Measurements from ENCODE around the gene NCAPD3.

The NCAPD3 gene

GRCh38 chr11:134143801-134144200 lies 80.0 kb downstream of the NCAPD3 start:
- H2AFZ ChIP-seq (ENCODE audit: low read depth, low read length): no peak overlapping the region
- H3K27me3 ChIP-seq (ENCODE audit: insufficient read depth, low read length): no peaks in the 10 kb centered on the region
- peaks cover 8% of the 10 kb centered on the region for H3K4me1 ChIP-seq (ENCODE audit: insufficient read depth, low read length)
- H3K4me3 ChIP-seq (ENCODE audit: low read length): no peak overlapping the region
- H3K9me3 ChIP-seq (ENCODE audit: low read length): no peaks in the 10 kb centered on the region
- H3K36me3 ChIP-seq (ENCODE audit: insufficient read depth, low read length): peaks cover 78% of the 10 kb centered on the region

- Histone ChIP-seq H3K27me3 (ENCODE audit: insufficient read depth, low read length) (no peaks in the 10 kb centered on the region), H3K9me3 (ENCODE audit: low read length) (no peaks in the 10 kb centered on the region), H2AFZ (ENCODE audit: low read depth, low read length) (no peak overlapping the region), H3K36me3 (ENCODE audit: insufficient read depth, low read length) (peaks cover 67% of the 10 kb centered on the region), H3K4me1 (ENCODE audit: insufficient read depth, low read length) (peaks cover 8% of the 10 kb centered on the region), H3K4me3 (ENCODE audit: low read length) (no peak overlapping the region)
Measured at GRCh38 chr11:134142536-134142935, 81.2 kb downstream of the NCAPD3 start.

DNA sequence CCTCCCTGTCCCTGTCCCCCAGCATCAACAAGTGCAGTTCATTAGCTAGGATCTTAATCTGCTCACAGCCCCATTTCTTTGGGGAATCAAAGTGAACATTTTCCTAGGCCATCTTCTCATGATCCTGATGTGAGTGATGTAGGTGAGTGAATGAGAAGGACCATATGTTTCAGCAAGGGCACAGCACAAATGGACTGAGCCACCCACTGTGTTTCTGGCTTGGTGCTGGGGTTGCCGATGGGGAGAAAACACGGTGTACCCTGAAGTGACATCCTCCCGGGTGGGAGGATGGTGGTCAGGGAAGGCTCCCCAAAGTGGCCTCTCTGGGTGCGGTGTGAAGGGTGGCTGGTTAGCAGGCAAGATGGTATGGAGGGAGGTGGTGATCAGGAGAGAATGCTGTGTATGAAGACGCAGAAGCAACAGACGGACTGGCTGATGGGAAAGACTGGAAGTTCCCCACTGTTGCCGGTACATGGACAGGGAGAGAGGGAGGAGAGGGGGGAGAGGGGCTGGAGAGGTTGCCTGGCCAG lies 82.7 kb downstream of the NCAPD3 start:
- Histone ChIP-seq H2AFZ (ENCODE audit: low read depth, low read length) (no peak overlapping the region), H3K36me3 (ENCODE audit: insufficient read depth, low read length) (peaks cover 57% of the 10 kb centered on the region), H3K4me3 (ENCODE audit: low read length) (no peak overlapping the region), H3K4me1 (ENCODE audit: insufficient read depth, low read length) (peaks cover 8% of the 10 kb centered on the region), H3K27me3 (ENCODE audit: insufficient read depth, low read length) (no peaks in the 10 kb centered on the region), H3K9me3 (ENCODE audit: low read length) (no peaks in the 10 kb centered on the region)

- Histone ChIP-seq H3K27me3 (ENCODE audit: insufficient read depth, low read length) (no peaks in the 10 kb centered on the region), H3K4me3 (ENCODE audit: low read length) (no peak overlapping the region), H3K36me3 (ENCODE audit: insufficient read depth, low read length) (peaks cover 45% of the 10 kb centered on the region), H2AFZ (ENCODE audit: low read depth, low read length) (no peak overlapping the region), H3K9me3 (ENCODE audit: low read length) (no peaks in the 10 kb centered on the region), H3K4me1 (ENCODE audit: insufficient read depth, low read length) (peaks cover 8% of the 10 kb centered on the region)
Measured at GRCh38 chr11:134139873-134140331, 83.9 kb downstream of the NCAPD3 start.

GRCh38 chr11:134139303-134139872 lies 84.4 kb downstream of the NCAPD3 start:
- H2AFZ ChIP-seq (ENCODE audit: low read depth, low read length): no peak overlapping the region
- H3K4me3 ChIP-seq (ENCODE audit: low read length): no peak overlapping the region
- peaks cover 40% of the 10 kb centered on the region for H3K36me3 ChIP-seq (ENCODE audit: insufficient read depth, low read length)
- peaks cover 8% of the 10 kb centered on the region for H3K4me1 ChIP-seq (ENCODE audit: insufficient read depth, low read length)
- no peaks in the 10 kb centered on the region for H3K27me3 ChIP-seq (ENCODE audit: insufficient read depth, low read length)
- no peaks in the 10 kb centered on the region for H3K9me3 ChIP-seq (ENCODE audit: low read length)

DNA sequence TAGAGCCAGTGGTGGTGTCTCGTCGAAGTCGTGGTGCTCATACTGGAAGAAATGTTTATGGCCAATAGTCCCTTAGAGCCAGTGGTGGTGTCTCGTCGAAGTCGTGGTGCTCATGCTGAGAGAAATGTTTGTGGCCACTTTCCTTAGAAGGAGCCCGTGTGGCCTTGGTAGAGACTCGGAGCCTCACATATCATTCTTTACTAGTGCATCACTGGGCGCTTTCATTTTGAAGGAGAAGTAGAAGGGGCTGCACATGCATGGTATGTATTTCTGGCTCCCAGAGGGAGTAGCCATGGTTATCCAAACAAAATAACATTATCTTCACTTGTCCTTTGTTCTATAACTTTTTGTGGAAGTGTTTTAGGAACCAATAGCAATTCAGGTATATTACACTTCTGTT lies 85.4 kb downstream of the NCAPD3 start:
- Histone ChIP-seq H3K9me3 (ENCODE audit: low read length) (no peaks in the 10 kb centered on the region), H3K4me3 (ENCODE audit: low read length) (no peak overlapping the region), H2AFZ (ENCODE audit: low read depth, low read length) (no peak overlapping the region), H3K4me1 (ENCODE audit: insufficient read depth, low read length) (peaks cover 8% of the 10 kb centered on the region), H3K27me3 (ENCODE audit: insufficient read depth, low read length) (no peaks in the 10 kb centered on the region), H3K36me3 (ENCODE audit: insufficient read depth, low read length) (peaks cover 30% of the 10 kb centered on the region)

DNA sequence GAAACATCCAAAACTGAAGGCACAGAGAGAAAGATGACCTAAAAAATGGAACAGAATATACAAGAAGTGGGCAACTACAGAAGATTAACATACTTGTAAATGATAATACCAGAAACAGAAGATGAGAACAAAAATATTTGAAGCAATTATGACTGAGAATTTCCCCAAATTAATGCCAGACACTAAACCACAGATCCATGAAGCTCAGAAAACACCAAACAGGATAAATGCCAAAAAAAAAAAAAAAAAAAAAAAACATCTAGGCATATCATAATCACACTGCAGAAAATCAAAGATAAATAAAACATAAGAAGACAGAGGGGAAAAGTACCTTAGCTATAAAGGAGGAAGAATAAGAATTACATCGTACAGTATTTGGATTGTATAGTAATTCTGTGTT lies 89.6 kb downstream of the NCAPD3 start:
- no peak overlapping the region for H3K4me3 ChIP-seq (ENCODE audit: low read length)
- H3K36me3 ChIP-seq (ENCODE audit: insufficient read depth, low read length): no peaks in the 10 kb centered on the region
- no peaks in the 10 kb centered on the region for H3K27me3 ChIP-seq (ENCODE audit: insufficient read depth, low read length)
- H3K4me1 ChIP-seq (ENCODE audit: insufficient read depth, low read length): peaks cover 3% of the 10 kb centered on the region
- H2AFZ ChIP-seq (ENCODE audit: low read depth, low read length): no peak overlapping the region
- H3K9me3 ChIP-seq (ENCODE audit: low read length): peaks cover 4% of the 10 kb centered on the region

GRCh38 chr11:134132808-134133207 lies 91.0 kb downstream of the NCAPD3 start:
- H2AFZ ChIP-seq (ENCODE audit: low read depth, low read length): no peak overlapping the region
- peaks cover 4% of the 10 kb centered on the region for H3K9me3 ChIP-seq (ENCODE audit: low read length)
- H3K36me3 ChIP-seq (ENCODE audit: insufficient read depth, low read length): no peaks in the 10 kb centered on the region

DNA sequence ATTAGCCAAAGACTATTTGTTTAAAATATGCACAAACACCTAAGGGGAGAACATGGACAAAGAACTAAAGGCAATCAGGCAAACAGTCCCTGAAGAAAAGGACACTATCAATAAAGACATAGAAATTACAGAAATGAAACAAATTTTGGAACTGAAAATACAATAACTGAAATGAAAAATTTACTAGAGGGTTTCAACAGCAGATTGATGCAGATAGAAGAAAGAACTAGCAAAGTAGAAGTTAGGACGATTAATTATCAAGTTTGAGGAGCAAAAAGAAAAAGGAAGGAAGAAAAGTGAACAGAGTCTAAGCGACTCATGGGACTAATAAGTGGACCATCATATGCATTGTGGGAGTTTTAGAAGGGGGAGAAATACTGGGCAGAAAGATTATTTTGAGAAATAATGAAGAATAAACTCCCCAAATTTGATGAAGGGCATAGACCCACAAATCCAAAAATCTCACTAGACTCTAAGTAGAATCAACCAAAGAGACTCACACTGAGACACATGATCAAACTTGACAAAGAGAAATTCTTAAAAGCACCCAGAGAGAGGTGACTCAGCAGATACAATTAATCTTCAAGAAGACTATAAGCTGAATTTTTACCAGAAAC lies 92.0 kb downstream of the NCAPD3 start:
- H3K4me3 ChIP-seq (ENCODE audit: low read length): no peak overlapping the region
- H3K27me3 ChIP-seq (ENCODE audit: insufficient read depth, low read length): no peaks in the 10 kb centered on the region
- peaks cover 4% of the 10 kb centered on the region for H3K9me3 ChIP-seq (ENCODE audit: low read length)
- H2AFZ ChIP-seq (ENCODE audit: low read depth, low read length): no peak overlapping the region
- H3K4me1 ChIP-seq (ENCODE audit: insufficient read depth, low read length): peaks cover 5% of the 10 kb centered on the region
- H3K36me3 ChIP-seq (ENCODE audit: insufficient read depth, low read length): peaks cover 4% of the 10 kb centered on the region

More at GRCh38 chr11:134132808-134133207, 91.0 kb downstream of the NCAPD3 start:
- no peaks in the 10 kb centered on the region for H3K4me1 ChIP-seq (ENCODE audit: insufficient read depth, low read length)
- H3K27me3 ChIP-seq (ENCODE audit: insufficient read depth, low read length): no peaks in the 10 kb centered on the region
- H3K4me3 ChIP-seq (ENCODE audit: low read length): no peak overlapping the region

DNA sequence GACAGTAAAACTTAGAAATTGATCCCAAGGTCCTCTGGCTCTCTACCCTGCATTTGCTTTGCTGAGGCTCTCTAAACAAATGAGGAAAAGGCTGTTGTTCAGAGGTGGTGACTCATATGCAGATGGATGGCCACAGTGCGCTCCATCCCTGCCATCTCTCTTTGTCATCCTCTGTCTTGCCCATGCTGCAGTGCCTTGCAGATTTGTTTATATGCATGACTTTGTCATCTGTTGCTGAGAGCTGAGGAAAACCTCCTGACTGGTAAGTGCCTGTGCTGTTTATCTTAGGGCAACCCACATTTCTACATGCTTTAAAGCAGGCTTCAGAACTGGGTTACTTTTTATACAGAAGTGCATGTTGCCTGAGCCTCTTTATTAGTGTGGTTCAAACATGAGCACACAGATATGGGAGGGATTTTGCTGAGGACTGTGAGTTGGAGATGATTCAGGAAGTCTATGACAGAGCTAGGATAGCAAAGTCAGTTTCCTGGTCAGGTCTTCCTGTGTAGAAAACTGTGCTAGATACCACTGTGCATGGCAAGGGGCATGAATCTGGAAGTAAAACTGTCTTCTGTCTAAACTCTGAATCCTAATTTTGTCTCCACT lies 97.4 kb downstream of the NCAPD3 start:
- Histone ChIP-seq H3K4me3 (ENCODE audit: low read length) (no peak overlapping the region), H3K36me3 (ENCODE audit: insufficient read depth, low read length) (peaks cover 7% of the 10 kb centered on the region), H3K9me3 (ENCODE audit: low read length) (peaks cover 4% of the 10 kb centered on the region), H2AFZ (ENCODE audit: low read depth, low read length) (no peak overlapping the region), H3K27me3 (ENCODE audit: insufficient read depth, low read length) (no peaks in the 10 kb centered on the region), H3K4me1 (ENCODE audit: insufficient read depth, low read length) (peaks cover 36% of the 10 kb centered on the region)

DNA sequence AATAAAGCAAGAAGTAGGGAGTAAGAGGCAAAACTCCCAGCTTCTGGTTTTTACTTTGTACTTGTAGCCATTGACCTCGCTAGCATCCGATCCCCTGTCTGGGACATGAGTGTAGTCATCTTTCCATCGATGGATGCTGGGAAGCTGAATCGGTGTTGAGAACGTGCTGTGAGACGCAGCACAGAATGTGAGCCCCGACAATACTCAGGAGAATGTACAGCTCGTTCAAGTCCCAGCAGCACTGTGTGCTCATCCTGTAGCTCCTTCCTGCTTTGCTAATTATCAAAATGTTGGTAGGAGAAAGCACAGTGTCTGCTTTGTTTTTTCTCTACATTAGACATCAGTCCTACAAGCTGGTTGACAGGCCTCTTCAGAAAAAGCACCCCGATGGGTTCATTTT lies 98.3 kb downstream of the NCAPD3 start:
- Histone ChIP-seq H3K4me1 (ENCODE audit: insufficient read depth, low read length) (peaks cover 43% of the 10 kb centered on the region), H3K27me3 (ENCODE audit: insufficient read depth, low read length) (no peaks in the 10 kb centered on the region), H2AFZ (ENCODE audit: low read depth, low read length) (no peak overlapping the region), H3K4me3 (ENCODE audit: low read length) (no peak overlapping the region), H3K36me3 (ENCODE audit: insufficient read depth, low read length) (peaks cover 7% of the 10 kb centered on the region), H3K9me3 (ENCODE audit: low read length) (peaks cover 1% of the 10 kb centered on the region)

DNA sequence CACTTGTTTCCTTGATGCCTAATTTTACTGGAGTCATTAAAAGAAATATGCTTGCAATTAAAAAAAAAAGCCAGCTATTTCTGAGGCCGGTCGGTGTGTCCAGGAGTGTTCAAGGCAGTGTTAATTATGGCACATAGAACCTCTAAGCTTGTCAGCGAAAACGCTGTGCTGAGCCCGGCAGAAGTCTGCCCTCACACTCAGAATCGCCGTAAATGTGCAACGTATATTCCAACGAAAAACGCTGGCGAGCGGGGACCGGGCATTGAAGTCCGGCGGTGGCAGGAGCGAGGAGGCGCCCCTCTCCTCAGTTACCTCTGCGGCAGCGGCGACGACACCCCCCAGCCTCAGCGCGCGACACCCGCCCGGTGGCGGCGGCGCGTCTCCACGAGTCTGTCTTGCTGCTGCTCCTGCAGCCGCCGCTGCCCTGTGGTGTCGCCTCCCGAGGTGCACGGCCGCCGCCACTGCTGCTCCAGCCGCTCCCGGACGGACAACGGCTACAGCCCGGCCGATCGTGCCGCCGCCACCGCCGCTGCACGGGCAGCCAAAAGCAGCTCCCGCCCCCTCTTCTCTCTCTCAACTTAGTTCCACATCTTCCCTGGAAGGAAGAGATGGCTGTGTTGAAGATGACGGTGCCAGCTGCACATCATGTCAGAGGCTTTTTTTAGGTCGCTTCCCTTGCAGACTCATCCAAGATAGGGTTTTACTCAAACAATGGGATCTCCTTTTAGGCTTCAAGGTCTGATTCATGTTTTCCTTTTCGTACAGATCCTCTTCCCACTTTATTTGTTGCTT lies 98.9 kb downstream of the NCAPD3 start:
- H3K4me1 ChIP-seq (ENCODE audit: insufficient read depth, low read length): peaks cover 50% of the 10 kb centered on the region
- peak overlapping the region; percentile 18 for H3K4me3 ChIP-seq (ENCODE audit: low read length)
- no peaks in the 10 kb centered on the region for H3K9me3 ChIP-seq (ENCODE audit: low read length)
- H2AFZ ChIP-seq (ENCODE audit: low read depth, low read length): no peak overlapping the region
- peaks cover 7% of the 10 kb centered on the region for H3K36me3 ChIP-seq (ENCODE audit: insufficient read depth, low read length)
- no peaks in the 10 kb centered on the region for H3K27me3 ChIP-seq (ENCODE audit: insufficient read depth, low read length)

Measured in neuron (in vitro differentiated cells).